Measurements from ENCODE around the gene EIF2S3.
"Not testable (repeated sequence)": the region's sequence is repeated elsewhere in the genome, so short reads cannot be mapped to it uniquely, and the experiment has no call there.

EIF2S3 gene

GRCh38 chrX:24049643-24050042, 5.1 kb upstream of the EIF2S3 start:
- in situ Hi-C loops (cut with MboI; ENCODE audit: low sequenced_read_pairs): not testable (repeated sequence)

GRCh38 chrX:24050522-24051318, 4.0 kb upstream of the EIF2S3 start:
- in situ Hi-C loops (cut with MboI; ENCODE audit: low sequenced_read_pairs): not testable (repeated sequence)

DNA sequence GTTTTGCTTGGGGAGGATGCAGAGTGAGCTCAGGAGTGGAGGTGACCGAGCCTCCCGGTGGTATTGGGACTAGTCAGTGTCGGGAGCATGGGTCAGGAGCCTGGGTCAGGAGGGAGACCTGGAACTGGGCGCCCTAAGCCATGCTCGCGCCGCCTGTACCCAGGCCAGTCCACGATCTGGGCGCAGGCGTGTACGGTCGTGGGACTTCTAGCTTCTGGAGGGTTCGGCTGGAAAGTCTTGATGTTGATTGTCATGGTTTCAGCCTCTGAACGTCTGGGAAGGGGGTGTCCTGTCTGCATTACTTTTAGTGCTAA, 244 bp downstream of the EIF2S3 start:
- in situ Hi-C loops (cut with MboI; ENCODE audit: low sequenced_read_pairs): no loop called here

DNA sequence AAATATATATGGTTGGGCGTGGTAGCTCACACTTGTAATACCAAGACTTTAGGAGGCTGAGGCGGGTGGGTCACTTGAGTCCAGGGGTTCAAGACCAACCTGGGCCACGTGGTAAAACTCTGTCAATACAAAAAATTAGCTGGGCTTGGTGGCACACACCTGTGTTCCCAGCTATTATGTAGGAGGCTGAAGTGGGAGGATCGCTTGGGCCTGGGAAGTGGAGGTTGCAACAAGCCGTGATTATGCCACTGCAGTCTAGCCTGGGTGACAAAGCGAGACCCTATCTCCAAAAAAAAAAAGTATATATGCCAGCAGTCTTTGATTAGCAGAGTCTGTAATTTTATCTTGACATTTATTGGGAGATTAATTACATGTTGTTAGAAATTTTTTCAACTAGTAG, 8.7 kb downstream of the EIF2S3 start:
- in situ Hi-C loops (cut with MboI; ENCODE audit: low sequenced_read_pairs): no loop called here

DNA sequence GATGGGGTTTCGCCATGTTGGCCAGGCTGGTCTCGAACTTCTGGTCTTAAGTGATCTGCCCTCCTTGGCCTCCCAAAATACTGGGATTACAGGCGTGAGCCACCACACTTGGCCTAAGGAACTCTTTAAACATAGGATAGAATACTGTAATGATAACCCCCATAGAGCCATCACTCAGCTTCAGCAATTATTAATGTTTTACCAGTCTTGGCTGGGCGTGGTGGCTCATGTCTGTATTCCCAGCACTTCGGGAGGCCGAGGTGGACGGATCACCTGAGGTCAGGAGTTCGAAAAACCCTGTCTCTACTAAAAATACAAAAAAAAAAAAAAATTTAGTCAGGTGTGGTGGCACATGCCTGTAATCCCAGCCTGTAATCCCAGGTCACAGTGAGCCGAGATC, 15.1 kb downstream of the EIF2S3 start:
- in situ Hi-C loops (cut with MboI; ENCODE audit: low sequenced_read_pairs): no loop called here

- in situ Hi-C loops (cut with MboI; ENCODE audit: low sequenced_read_pairs): loop anchor here (25.0 kb wide), 1 partner anchor 158 kb away; no protein-coding TSS in a partner anchor
These were observed 24.7 kb downstream of the EIF2S3 start for GRCh38 chrX:24079411-24079810.

- in situ Hi-C loops (cut with MboI; ENCODE audit: low sequenced_read_pairs): loop anchor here (25.0 kb wide), 1 partner anchor 157 kb away; no protein-coding TSS in a partner anchor
These were observed 25.5 kb downstream of the EIF2S3 start for GRCh38 chrX:24080245-24080644.

DNA sequence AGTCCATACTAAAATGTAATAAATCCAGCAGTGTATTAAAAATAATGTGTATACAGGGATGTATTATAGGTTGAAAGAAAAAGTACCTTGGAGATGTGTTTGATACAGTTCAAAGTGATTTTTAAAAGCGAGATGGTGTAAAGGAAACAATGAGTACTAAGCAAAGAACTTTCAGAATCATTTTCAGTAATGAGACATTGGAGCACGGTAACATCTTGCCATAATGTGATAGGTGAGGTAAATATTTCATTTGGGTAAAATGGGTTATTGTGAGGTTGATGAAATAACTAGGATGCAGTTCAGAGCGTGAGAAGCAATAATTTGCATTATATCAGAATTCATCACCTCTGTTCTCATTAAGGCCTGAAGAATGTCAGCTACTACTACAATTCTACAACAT, 25.9 kb downstream of the EIF2S3 start:
- in situ Hi-C loops (cut with MboI; ENCODE audit: low sequenced_read_pairs): loop anchor here (25.0 kb wide), 1 partner anchor 157 kb away; no protein-coding TSS in a partner anchor

DNA sequence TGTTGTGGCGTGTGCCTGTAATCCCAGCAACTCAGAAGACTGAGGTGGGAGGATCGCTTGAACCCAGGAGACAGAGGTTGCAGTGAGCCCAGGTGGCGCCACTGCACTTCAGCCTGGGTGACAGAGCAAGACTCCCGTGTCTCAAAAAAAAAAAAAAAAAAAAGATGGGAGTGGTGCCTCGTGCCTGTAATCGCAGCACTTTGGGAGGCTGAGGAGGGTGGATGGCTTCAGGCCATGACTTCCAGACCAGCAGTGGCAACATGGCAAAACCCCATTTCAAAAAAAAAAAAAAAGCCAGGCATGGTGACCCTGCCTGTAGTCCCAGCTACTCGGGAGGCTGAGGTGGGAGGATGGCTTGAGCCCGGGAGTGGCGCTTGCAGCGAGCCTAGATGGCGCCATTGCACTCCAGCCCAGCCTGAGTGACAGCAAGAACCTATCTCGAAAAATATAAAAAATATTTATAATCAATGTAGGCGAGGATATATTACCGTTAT, 27.0 kb downstream of the EIF2S3 start:
- in situ Hi-C loops (cut with MboI; ENCODE audit: low sequenced_read_pairs): loop anchor here (25.0 kb wide), 1 partner anchor 156 kb away; no protein-coding TSS in a partner anchor

DNA sequence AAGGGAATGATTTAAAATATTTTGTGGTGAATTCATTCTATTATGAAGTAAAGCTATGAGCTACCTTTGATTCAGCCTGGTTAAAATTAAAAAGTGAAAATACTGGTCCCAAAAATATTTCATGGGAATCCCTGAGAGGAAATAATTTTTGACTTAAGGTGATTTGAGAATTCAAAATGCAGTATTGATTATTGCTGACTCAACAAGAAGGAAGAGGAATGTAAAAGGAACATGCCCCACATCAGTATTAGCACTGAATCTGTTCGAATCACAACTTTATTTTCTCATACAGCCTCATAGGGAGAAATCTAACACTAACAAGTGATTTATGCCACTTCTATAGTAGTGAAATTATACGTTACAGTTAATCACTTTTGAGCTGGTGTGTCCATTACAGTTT, 27.7 kb downstream of the EIF2S3 start:
- in situ Hi-C loops (cut with MboI; ENCODE audit: low sequenced_read_pairs): loop anchor here (25.0 kb wide), 1 partner anchor 155 kb away; no protein-coding TSS in a partner anchor

DNA sequence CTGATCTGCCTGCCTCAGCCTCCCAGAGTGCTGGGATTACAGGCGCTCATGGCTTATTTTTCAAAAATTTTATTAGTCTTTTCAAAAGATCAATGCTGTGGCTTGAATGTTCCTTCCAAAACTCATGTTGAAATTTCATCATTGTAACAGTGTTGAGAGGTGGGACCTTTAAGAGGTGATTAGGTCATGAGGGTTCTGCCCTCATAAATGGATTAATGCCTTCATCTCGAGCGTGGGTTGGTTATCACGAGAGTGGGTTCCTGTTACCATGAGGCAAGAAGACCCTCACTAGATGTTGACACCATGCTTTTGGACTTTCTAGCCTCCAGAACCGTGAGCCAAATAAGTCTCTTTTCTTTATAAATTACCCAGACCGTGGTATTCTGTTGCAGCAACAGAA, 30.3 kb downstream of the EIF2S3 start:
- in situ Hi-C loops (cut with MboI; ENCODE audit: low sequenced_read_pairs): loop anchor here (25.0 kb wide), 1 partner anchor 152 kb away; no protein-coding TSS in a partner anchor

DNA sequence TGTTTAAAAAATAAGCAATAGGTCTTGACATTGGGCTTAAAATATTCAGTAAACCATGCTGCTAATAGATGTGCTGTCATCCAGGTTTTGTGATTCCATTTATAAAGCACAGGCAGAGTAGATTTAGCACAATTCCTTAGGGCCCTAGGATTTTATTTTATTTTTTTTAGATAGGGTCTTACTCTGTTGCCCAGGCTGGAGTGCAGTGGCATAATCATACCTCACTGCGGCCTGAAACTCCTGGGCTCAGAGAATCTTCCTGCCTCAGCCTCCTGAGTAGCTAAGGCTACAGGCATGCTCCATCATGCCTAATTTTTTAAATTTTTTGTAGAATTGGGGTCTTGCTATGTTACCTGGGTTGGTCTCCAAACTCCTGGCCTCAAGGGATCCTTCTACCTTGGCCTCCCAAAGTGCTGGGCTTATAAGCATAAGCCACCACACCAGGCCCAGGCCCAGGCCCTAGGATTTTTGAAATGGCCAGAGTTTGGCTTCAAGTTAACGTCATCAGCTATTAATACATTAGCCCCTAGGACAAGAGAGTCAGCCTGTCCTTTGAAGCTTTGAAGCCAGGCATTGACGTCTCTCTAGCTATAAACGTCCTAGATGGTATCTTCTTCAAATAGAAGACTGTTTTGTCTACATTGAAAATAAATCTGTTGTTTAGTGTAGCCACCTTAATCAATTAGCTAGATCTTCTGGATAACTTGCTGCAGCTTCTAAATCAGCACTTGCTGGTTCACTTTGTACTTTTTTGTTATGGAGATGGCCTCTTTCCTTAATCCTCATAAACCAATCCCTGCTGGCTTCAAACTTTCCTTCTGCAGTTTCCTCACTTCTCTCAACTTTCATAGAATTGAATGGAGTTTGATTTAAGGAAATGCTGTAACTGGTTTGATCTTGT, 35.8 kb downstream of the EIF2S3 start:
- in situ Hi-C loops (cut with MboI; ENCODE audit: low sequenced_read_pairs): loop anchor here (25.0 kb wide), 1 partner anchor 147 kb away; no protein-coding TSS in a partner anchor

DNA sequence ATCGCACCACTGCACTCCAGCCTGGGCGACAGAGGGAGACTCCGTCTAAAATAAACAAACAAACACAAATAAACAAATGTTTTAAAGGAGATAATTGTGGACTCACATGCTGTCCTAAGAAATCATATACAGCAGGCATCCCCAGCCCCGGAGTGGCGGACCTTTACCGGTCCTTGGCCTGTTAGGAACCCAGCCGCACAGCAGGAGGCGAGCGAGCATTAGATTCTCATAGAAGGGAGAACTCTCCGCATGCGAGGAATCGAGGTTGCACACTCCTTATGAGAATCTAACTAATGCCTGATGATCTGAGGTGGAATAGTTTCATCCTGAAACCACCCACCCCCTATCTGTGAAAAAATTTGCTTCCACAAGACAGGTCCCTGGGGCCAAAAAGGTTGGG, 39.0 kb downstream of the EIF2S3 start:
- in situ Hi-C loops (cut with MboI; ENCODE audit: low sequenced_read_pairs): loop anchor here (25.0 kb wide), 1 partner anchor 144 kb away; no protein-coding TSS in a partner anchor

DNA sequence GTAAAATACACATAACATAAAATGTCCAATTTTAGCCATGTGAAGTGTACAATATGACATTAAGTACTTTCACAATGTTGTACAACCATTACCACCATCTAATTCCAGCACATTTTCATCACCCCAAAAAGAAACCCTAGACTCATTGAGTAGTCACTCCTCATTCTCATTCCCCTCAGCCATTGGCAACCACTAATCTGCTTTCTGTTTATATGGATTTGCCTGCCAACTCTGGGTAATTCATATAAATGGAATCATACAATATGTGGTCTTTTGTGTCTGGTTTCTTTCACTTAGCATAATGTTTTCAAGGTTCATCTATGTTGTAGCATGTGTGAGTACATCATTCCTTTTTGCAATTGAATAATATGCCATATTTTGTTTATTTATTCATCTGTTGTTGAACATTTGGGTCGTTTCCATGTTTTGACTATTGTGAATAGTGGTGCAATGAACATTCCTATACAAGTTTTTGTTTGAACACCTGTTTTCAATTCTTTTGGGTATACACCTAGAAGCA, 43.0 kb downstream of the EIF2S3 start:
- in situ Hi-C loops (cut with MboI; ENCODE audit: low sequenced_read_pairs): loop anchor here (25.0 kb wide), 1 partner anchor 140 kb away; no protein-coding TSS in a partner anchor

- in situ Hi-C loops (cut with MboI; ENCODE audit: low sequenced_read_pairs): loop anchor here (25.0 kb wide), 1 partner anchor 138 kb away; no protein-coding TSS in a partner anchor
These were observed 44.2 kb downstream of the EIF2S3 start for GRCh38 chrX:24098932-24099331.

DNA sequence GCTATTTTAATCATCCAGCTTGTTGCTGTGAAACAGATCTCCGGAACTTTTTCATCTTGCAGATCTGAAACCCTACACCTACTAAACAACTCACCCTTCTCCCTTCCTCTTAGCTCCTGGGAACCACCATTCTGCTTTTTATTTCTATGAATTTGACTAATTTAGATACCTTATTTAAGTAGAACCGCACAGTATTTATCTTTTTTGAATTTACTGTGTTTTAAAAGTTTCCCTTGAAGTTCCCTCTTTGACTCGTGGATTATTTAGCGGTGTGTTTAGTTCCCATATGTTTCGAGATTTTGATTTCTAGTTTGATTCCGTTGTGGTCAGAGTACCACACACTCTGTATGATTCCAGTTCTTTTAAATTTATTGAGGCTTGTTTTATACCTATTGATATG, 44.6 kb downstream of the EIF2S3 start:
- in situ Hi-C loops (cut with MboI; ENCODE audit: low sequenced_read_pairs): loop anchor here (25.0 kb wide), 1 partner anchor 138 kb away; no protein-coding TSS in a partner anchor

DNA sequence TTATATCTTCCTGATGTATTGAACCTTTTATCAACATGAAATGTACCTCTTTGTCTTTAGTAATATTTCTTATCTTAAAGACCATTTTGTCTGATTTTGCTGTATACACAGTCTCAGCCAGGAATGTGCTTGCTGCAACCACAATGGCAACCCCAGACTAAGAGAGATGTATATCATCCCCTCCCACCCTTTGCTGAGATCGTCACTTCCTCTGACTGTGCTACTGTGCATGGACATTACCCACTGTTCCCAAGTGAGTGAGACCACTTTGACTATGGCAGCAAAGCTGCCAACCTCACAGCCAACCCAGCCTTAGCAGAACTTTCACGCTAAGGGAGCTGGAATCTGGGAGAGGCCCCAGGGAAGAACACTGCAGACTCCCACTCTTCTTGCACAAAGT, 46.0 kb downstream of the EIF2S3 start:
- in situ Hi-C loops (cut with MboI; ENCODE audit: low sequenced_read_pairs): no loop called here

GRCh38 chrX:24110069-24110468, 55.3 kb downstream of the EIF2S3 start:
- in situ Hi-C loops (cut with MboI; ENCODE audit: low sequenced_read_pairs): no loop called here

DNA sequence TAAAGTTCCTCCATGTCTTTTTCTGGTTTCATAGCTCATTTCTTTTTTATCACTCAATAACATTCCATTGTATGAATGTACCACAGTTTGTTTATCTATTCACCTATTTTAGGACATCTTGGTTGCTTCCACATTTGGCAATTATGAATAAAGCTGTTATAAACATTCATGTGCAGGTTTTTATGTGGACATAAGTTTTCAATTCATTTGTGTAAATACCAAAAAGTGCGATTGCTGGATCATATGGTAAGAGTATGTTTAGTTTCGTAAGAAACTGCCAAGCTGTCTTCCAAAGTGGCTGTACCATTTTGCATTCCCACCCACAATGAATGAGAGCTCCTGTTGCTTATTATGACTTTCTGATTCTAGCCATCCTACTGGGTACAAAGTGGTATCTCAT, 58.4 kb downstream of the EIF2S3 start:
- in situ Hi-C loops (cut with MboI; ENCODE audit: low sequenced_read_pairs): no loop called here

- in situ Hi-C loops (cut with MboI; ENCODE audit: low sequenced_read_pairs): no loop called here
These were observed 62.5 kb downstream of the EIF2S3 start for GRCh38 chrX:24117258-24117657.

GRCh38 chrX:24124244-24124799, 69.6 kb downstream of the EIF2S3 start:
- in situ Hi-C loops (cut with MboI; ENCODE audit: low sequenced_read_pairs): no loop called here

Measured in HL-60/S4 treated with retinoic acid at 250 ng/mL for 4 days and 3 days (cell line).